SK-N-MC (cell line): ENCODE data around the gene HES5.

Experiments used
- EZH2 ChIP-seq: fragments of 200-600 bp; sonication (generic); IDR thresholded peaks from one replicate; pipeline ENCODE4 v1.6.1; 2017; ENCODE audit warnings: antibody characterized with exemption
- POLR2AphosphoS5 ChIP-seq: IDR thresholded peaks from 2 replicates; pipeline ENCODE4 v1.6.1; 2012; ENCODE audit warnings: mild to moderate bottlenecking, low read depth, low read length, borderline replicate concordance

DNA sequence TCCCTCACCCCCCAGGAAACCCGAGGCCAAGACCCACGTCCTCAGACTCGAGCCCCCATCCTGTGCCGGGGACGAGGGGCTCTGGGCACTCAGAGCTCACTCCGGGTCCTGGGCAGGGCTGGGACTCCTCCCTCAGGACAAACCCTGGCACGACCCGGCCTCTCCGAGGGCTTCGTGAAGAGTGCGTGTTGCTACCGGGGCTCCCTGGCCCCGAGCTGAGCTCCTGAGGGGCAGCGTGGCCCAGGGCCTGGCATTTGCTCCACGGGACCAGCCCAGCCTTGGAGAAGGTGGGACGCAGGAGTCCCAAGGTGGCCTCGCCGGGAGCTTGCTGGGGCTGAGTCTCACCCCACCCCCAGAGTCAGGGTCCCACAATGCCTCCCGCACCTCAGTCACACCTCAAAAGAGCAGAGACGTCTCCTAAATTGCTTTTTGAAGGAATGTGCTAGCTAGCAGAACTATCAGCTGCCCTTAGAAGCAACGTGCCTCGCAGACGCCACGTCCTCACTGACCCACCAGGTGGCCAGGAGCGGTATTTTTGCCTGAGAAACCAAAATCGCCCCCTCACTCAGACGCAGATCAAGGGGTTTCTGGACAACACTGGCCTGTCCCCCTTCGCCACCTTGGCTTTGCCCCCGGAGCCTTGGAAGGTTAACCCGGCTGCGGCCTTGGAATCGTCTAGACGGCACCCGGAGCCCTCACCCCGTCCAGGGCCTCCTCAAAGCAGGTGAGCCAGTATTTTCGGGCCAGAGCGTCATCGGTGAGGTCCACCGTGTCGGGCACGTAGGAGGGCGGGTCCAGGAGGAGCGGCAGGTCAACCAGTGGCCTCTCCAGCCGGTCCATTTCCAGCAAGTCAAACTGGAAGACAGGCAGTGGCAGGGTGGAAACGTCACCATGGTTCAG is 14.9 kb downstream of the HES5 start:
- no peak for TF ChIP-seq EZH2
- TF ChIP-seq POLR2AphosphoS5: no peak
